HepG2 (cell line): Measurements from ENCODE around the gene TEF. TPM values are rescaled to one million over a fixed set of nuclear protein-coding genes. Genes with fewer than 3 reads are reported as not detected.
A peak's percentile ranks its signal among the peaks of the same experiment; 100 is the strongest.

Experiments
- ATRX ChIP-seq: sonication (generic); formaldehyde crosslinking; IDR thresholded peaks from 2 replicates; pipeline ENCODE4 v1.4.0; 2020; ENCODE audit warnings: missing genetic modification reagents, borderline replicate concordance
- CBFB ChIP-seq: sonication (generic); formaldehyde crosslinking; IDR thresholded peaks from 2 replicates; pipeline ENCODE4 v1.4.0; 2020; ENCODE audit warnings: missing genetic modification reagents
- GLMP ChIP-seq: sonication (generic); formaldehyde crosslinking; IDR thresholded peaks from 2 replicates; pipeline ENCODE4 v1.9.0; 2021; ENCODE audit warnings: missing genetic modification reagents, mild to moderate bottlenecking, borderline replicate concordance
- GPBP1L1 ChIP-seq: sonication (generic); formaldehyde crosslinking; IDR thresholded peaks from 2 replicates; pipeline ENCODE4 v1.5.0; 2020; ENCODE audit warnings: mild to moderate bottlenecking, missing genetic modification reagents
- HNF1B ChIP-seq: sonication (generic); formaldehyde crosslinking; IDR thresholded peaks from 2 replicates; pipeline ENCODE4 v1.5.1; 2020; ENCODE audit warnings: mild to moderate bottlenecking, moderate library complexity, missing genetic modification reagents
- HNF4G ChIP-seq, 2 experiments: sonication (generic) in 1 of 2; formaldehyde crosslinking in 1 of 2; IDR thresholded peaks; 2 replicates each; pipeline versions ENCODE4 v1.4.0 to v1.6.1; 2011 to 2020; ENCODE audit warnings: borderline replicate concordance in 2 of 2, low read depth in 2 of 2, mild to moderate bottlenecking in 2 of 2, low read length in 1 of 2, missing genetic modification reagents in 1 of 2, moderate library complexity in 1 of 2
- LRRFIP1 ChIP-seq: sonication (generic); formaldehyde crosslinking; conservative IDR thresholded peaks from 2 replicates; pipeline ENCODE4 v1.4.0; 2020; ENCODE audit warnings: missing genetic modification reagents
- MED1 ChIP-seq: sonication (generic); formaldehyde crosslinking; IDR thresholded peaks from 2 replicates; pipeline ENCODE4 v1.4.0; 2020; ENCODE audit warnings: missing genetic modification reagents
- MXD4 ChIP-seq: IDR thresholded peaks from 2 replicates; pipeline ENCODE4 v1.6.1; 2016; ENCODE audit warnings: mild to moderate bottlenecking, missing biosample characterization, missing genetic modification reagents
- PAWR ChIP-seq: sonication (generic); formaldehyde crosslinking; IDR thresholded peaks from 2 replicates; pipeline ENCODE4 v1.4.0; 2020; ENCODE audit warnings: missing genetic modification reagents, mild to moderate bottlenecking, borderline replicate concordance
- PCBP2 ChIP-seq: fragments of 200-400 bp; formaldehyde crosslinking; optimal IDR thresholded peaks from 2 replicates; pipeline ENCODE3; 2018; ENCODE audit warnings: low read length, low read depth; ENCODE audit not compliant: poor library complexity, severe bottlenecking
- POLR2AphosphoS5 ChIP-seq: IDR thresholded peaks from 2 replicates; pipeline ENCODE4 v1.6.1; 2012; ENCODE audit warnings: low read depth, low read length
- ZBTB43 ChIP-seq: sonication (generic); formaldehyde crosslinking; conservative IDR thresholded peaks from 2 replicates; pipeline ENCODE4 v1.4.0; 2020; ENCODE audit warnings: missing genetic modification reagents
- ZFP1 ChIP-seq: IDR thresholded peaks from 2 replicates; pipeline ENCODE4 v1.6.1; 2016
- ZNF331 ChIP-seq: sonication (generic); formaldehyde crosslinking; IDR thresholded peaks from 2 replicates; pipeline ENCODE4 v1.4.0; 2020; ENCODE audit warnings: missing genetic modification reagents
- ZNF382 ChIP-seq: sonication (generic); formaldehyde crosslinking; IDR thresholded peaks from 2 replicates; pipeline ENCODE4 v1.5.0; 2020; ENCODE audit warnings: missing genetic modification reagents, mild to moderate bottlenecking, borderline replicate concordance
- ZNF556 ChIP-seq: sonication (generic); formaldehyde crosslinking; IDR thresholded peaks from 2 replicates; pipeline ENCODE4 v1.4.0; 2020; ENCODE audit warnings: mild to moderate bottlenecking, missing genetic modification reagents, borderline replicate concordance
- ZNF607 ChIP-seq: sonication (generic); formaldehyde crosslinking; IDR thresholded peaks from 2 replicates; pipeline ENCODE4 v1.5.1; 2020; ENCODE audit warnings: missing genetic modification reagents, mild to moderate bottlenecking, borderline replicate concordance
- polyA plus RNA-seq, 8 experiments: library from polyadenylated mRNA; depleted of rRNA in 3 of 8; stranded (reverse) in 7 of 8; unstranded in 1 of 8; fragments of >200 nt; fragmentation: Illumina TruSeq in 4 of 8; extraction: Trizol in 4 of 8; gene quantifications; 2 replicates each; pipeline versions ENCODE4 v1.2.1 to v1.2.3, GENCODE V29; 2011 to 2016; ENCODE audit warnings: low read depth in 4 of 8, missing spikeins in 1 of 8, mixed read lengths in 1 of 8; ENCODE audit not compliant: insufficient read depth in 1 of 8
- total RNA-seq, 5 experiments: library from RNA; depleted of rRNA; stranded (reverse); fragments of >200 nt; fragmentation: Illumina TruSeq; extraction: Trizol; gene quantifications; 2 replicates each; pipeline ENCODE4 v1.2.3, GENCODE V29; 2016; ENCODE audit warnings: low read depth in 1 of 5

TEF gene
- total and polyA plus RNA-seq, 2 of the 13 experiments (the other 11 are each of a cell fraction or from before 2014, with no cell fraction given): 7.6 to 11.2 TPM

GRCh38 chr22:41447435-41448188 lies 65.9 kb downstream of the TEF start (continued):
- TF ChIP-seq ZNF556 (CRISPR knock-in tag) (no peak), GLMP (CRISPR knock-in tag) (no peak), ATRX (CRISPR knock-in tag) (no peak), ZNF382 (CRISPR knock-in tag) (no peak), MED1 (CRISPR knock-in tag) (peak; percentile 14; the same call in 1 of the 2 replicates), POLR2AphosphoS5 (peak; percentile 51; the same call in 1 of the 2 replicates), LRRFIP1 (no peak), PCBP2 (no peak), MXD4 (CRISPR knock-in tag) (no peak; the same call in 1 of the 2 replicates), ZFP1 (no peak), GPBP1L1 (no peak), CBFB (peak; percentile 5; the same call in 1 of the 2 replicates), ZBTB43 (CRISPR knock-in tag) (no peak), HNF1B (CRISPR knock-in tag) (no peak), PAWR (CRISPR knock-in tag) (no peak), ZNF607 (CRISPR knock-in tag) (no peak), ZNF331 (no peak), HNF4G (IDR thresholded peaks at IDR 0.05; ENCODE audit: borderline replicate concordance, low read depth, low read length) (no peak), HNF4G (CRISPR knock-in tag; IDR thresholded peaks at IDR 0.05; ENCODE audit: borderline replicate concordance, low read depth) (no peak; the same call in 1 of the 2 replicates)
